NCI-H1105 (cell line): Measurements from ENCODE around the gene RGMB.

Source experiments
- DNase-seq: peaks from one replicate; lab custom pipeline; 2025; lab: John Stamatoyannopoulos, UW

RGMB gene

DNA sequence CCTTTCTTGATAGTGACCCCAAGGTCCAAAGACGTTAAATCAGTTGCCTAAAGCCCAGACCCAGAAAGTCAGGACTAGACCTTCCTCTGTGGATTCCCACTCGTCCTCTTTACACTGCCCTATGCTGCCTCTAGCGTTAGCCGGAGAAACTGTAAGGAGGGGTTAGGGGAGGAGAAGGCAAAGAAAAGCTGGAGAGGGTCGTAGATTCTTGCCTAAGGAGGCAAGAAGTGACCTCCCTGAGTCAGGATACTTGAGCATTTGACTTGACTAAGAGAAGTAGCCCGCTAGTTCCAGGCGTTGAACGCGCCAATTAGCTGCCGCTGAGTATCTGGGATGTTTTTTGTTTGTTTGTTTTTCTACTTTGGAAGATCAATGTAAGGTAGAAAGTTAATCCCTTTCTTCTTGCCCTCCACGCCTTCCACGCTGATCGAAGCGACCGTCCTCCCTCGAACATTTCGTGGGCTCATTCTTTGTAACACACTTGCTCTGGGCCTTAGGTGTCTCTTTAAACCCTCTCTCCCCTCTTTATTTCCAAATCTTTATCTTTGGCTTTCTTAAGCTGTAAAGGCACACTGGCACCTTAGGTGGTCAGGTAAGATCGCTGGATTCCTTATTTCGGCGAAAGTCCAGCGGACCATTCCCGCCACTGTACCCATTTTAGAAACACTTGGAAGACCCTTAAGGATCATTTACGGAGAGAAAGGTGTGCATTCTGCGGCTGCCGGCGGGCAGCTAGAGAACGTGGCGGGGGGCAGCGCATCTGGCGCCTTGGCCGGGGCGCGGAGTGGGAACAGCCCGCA, 5.1 kb upstream of the RGMB start:
- peak; percentile 35 for DNase-seq

DNA sequence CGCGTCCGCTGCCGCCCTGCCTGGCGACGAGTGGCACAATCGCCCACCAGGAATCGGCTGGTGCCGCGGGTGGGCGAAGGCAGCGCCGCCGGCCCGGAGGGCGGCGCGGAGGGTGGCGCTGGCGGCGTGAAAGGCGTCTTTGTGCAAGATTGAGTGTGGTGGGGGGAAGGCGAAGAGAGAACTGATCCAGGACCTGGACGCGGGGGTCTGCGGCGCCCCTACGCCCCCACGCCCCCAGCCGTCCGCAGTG, 4.6 kb upstream of the RGMB start:
- DNase-seq, result no peak

DNA sequence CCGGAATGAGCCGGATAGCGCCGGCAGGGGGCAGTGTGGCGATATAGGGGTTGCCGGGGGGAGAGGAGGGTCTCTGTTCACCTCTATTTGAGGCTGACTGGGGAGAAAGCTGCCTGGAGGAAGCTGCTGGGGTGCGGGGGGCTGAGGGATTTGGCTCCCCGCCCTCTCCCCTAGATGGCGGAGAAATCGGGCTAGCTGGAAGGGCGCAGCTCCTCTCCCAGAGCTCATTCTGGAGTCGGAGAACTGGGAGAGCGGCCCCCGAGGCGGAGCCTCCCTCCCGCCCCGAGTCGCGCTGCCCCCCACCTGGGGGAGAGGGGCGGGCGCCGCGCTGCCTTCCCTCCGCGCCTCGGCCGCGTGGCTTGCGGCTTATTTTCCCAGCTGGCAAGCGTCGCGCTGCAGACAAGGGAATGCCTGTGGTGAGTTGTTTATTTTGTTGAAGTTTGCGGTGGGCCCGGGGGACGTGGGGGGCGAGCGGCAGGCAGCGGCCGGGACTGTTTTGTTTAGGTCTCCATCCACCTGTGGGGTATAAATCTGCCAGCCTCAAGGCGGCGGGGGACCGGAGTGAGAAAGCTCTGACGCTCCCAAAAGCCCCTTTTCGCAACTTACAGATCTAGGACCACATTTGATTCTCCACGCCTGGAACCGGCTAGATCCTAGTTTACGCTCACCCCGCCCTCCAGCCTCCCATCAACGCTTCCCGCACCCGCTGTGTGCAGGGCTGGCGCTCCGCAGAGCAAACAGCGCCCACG, 4.1 kb upstream of the RGMB start:
- DNase-seq, result peak; percentile 18

DNA sequence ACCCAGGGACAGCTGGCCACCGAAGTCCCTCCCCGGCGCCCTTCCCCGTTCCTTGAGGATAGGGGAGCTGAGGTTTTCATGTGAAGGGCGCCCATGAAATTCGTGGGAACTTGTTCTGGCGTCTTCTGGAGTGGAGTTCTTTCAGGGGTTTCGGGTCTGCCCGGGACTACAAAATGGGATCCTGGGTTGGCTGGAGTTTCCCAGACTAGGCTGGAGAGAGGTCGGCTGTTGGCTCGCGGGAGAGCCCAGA, 3.6 kb upstream of the RGMB start:
- no peak for DNase-seq

DNA sequence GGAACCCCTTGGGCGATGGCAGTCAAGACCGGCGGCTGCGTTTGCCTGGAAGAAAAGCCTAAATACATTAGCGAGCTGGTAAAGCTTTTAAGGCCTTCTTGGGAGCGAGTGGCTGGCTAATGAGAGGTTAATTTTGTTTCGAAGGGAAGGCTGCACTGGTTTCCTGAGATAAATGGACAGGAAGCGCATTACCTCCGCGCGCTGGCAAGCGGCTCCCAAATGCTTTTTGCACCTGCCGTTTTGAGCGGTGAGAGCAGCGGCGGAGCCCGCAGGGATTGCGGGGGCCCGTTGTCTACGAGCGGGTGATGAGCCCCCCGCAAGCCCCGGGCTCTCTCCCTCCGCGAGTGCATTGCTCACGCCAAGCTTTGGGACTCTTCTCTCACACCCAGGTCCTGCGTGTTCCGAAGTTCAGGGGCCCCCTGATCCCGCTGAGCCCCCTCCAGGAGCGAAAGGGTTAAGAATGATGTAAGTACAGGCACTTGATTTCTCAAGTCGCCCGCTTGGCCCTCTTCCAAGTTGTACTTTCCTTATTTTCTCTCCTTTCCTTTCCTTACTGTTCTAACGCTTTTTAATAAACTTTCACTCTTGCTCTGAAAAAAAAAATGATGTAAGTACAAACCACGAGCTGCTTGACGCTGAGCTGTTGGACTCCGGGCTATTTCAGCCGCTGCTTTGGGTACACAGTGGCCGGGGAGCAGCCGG, 3.1 kb upstream of the RGMB start:
- DNase-seq, result no peak

DNA sequence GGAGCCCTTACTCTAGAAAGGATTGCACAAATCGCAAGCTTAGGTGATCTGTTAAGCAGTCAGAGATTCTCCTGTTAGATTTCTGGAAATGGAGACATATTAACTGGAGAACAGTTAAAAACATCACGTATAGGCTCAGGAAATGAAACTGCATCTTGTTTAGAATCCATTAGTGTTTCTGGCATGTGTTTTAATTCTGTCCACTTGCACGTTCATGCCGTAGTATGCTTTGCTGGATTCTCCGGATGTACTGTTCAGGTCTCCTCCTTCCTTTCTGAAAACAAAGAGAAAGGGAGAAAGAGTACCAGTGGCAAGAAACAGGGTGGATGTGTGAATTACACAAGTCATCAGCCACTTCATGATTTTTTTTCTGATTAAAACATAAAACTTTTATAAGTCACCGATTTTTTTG, 2.5 kb upstream of the RGMB start:
- DNase-seq, result no peak

DNA sequence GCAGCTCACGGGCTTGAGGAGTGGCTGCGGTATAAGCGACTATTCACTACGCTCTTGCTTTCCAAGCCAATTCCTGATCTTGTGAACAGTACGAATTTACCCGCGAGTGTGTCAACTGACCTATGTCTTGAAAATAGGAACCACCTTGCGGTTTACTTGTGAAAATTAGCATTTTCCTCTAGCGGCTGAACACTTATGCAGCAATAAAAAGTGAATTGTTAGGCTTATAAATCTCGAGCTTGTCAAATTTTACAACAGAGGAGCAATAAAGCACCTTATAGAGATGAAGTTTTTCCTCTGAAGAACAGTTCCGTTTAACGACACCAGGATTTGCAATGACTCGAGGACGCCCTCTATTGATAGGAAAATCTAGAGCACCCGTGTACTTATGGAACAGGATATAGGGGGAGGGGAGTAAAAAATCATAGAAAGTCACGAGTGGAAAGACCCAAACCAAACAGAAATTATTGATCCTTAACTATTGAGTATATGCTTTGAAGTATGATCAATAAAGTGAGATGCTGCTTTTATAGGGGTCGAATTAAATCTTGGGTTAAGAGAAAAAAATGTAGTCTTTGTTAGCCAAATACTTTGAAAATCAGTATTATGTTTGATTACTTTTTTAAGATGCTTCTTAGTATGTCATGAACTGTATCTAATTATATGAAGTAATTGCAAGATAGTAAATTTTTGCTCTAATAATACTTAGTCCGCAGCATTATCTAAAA, 1.9 kb upstream of the RGMB start:
- DNase-seq, result peak; percentile 61

DNA sequence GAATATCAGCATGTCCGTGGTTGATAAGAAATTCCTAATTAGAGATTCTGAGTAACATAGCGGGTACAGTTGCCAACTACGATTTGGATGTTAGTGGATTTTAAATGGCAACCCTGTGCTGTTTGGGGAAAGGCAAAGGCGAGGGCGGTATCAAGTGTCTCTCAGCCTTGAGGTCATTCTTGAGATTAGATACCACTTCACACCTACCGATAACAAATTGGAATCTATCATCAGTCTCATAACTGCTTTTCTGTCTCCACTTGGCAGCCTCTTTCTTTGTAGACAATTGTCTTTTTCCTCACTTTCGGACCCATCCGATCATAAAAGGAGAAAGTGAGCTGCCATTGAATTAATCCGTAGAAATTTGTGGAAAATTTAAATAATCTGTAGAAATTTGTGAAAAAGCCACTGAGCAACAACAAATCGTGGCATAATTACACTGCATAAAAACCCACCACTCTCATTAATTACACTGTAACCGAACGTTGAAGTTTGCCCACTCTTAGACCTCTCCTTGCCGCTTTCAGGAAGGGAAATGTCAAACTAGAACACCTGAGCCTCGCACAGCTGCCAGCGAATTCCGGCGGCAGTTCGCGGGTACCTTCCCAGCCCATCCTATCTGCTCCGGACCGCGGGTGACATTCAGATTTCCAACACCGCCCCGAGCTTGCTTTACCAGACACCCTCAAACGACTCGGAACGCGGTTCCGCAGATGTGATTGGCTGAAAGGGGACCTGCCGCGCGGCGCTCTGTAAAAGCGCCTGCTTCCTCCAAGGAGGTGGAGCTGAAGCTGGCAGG, 849 bp upstream of the RGMB start:
- DNase-seq, result peak; percentile 59

DNA sequence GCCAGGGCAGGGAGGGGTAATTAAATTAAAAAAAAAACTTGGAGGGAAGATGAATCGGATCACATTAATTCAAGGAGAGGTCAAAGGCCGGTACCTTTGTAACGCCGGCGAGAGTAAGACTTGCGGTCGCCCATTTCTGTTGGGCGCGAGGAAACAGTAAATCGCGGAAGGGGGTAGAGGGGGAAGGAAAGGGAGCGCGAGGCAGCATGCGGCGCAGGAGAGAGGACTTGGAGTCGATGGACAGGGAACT, 324 bp upstream of the RGMB start:
- DNase-seq, result no peak

DNA sequence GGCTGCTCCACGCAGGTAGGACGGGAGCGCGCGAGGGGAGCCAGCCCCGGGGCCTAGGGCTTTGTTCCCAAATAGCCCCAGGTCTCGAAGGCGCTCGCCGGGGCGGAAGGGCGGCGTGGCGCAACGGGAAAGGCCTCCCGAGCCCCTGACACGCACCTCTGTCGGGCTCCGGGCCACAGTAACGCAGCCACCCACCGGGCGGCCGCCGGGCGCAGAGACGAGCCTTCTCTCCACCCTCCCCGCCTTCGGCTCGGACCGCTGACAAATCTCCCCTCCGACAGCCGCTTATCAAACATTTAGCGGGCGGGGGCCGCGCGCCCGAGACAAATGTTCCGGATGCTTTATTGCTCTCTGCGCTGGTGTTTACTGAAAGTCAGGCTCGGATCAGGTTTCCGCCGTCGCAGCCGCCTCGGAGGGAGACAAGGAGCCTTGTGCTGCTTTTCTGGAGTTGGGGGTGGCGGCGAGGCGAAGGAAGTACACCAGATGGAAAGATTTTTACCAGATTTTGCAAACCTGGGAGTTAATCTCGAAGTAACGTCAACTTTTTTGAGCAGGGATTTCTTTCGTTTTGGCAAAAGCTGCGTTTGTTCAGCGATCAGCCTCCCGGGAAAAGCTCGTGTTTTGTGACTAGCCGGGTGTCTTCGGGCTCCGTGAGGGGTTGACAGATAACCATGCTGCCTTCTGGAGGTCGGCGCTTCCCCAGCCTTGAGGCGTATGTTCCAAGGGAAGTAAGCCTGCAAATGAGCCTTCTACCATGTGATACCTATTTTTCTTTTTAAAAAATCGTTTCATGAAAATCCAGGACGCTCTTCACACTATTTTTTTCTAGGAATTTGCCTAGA, 950 bp downstream of the RGMB start:
- DNase-seq, result no peak

DNA sequence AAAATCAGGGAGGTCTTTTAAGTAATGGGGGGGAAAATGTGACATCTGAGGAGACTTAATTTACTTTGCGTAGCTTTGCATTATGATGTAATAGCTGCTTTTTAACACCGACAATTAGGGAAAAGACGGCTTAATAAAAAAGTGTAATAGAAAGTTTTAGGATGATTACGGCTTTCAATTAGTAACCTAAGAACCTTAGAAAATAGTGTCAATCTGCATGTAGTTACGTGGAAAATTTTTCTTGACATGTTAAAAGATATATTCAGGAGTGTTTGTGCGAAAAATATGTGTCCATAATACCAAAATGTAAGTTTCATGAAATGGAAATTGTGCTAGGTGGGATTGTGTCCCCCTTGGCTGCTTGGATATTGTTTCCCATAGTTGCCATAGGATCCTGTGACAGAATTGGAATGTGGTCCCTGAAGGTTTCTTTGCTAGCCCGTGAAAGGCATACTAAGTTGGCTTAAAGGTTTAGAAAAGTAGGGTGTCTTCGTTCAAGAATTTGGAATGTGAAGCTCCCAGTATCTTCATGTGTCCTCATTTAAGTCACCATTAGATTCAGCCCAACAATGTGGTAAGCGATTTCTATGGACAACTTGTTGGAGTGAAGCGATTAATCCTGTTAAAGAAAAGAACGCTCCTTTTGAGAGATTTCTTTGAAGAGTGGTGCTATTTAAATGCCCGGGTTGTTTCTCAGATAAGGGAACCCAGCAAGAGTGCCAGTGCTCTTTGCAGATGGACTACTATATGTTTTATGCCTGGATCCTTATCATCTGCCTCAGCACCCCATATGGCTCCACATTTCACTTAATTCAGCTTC, 2.0 kb downstream of the RGMB start:
- no peak for DNase-seq

DNA sequence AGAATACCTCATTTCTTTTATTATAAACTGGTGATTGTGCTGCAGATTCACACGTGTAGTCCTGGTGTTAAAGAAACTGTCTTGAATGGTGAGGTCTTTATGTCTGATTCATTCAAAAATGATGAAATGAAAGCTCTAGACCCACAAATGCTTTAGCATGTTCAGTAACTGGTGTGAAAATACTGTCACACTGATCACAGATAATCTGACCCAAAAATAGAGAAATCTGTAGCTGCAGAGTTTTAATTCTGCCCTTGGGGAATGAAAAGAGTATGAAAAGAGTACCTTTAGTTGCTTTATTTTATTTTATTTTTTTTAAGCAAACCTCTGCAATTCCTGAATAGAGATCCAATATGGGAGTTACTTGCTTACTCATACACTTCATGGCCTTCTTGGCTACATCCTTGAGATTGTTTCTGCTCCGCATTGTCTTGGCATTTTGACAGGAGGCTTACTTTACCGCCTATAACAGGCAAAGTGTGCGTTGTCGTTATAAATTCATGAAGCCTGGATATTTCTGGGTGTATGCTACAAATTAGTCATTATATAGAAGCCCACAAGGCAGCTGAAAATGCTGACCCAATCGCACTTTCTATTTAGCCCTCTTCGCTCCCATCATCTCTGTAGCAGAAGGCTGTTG, 2.7 kb downstream of the RGMB start:
- DNase-seq, result no peak

DNA sequence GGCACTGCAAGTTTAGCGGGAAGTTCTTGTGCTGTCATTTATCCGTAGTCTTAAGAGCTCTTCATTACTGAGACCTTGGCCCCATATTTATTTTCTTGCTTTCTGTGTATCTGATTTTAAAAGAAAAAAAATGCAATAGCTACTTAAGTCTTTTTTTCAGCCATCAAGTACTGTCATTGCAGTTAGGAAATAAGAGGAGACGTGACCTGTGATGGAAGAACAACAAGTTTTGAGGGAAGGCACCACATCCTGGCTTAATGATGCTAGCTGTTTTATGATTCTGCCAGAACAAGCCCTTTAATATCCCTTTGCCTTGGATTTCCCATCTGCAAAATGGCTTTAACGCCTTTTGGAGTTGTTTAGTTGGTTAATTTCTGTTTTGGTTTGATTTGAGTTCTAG, 3.8 kb downstream of the RGMB start:
- no peak for DNase-seq

DNA sequence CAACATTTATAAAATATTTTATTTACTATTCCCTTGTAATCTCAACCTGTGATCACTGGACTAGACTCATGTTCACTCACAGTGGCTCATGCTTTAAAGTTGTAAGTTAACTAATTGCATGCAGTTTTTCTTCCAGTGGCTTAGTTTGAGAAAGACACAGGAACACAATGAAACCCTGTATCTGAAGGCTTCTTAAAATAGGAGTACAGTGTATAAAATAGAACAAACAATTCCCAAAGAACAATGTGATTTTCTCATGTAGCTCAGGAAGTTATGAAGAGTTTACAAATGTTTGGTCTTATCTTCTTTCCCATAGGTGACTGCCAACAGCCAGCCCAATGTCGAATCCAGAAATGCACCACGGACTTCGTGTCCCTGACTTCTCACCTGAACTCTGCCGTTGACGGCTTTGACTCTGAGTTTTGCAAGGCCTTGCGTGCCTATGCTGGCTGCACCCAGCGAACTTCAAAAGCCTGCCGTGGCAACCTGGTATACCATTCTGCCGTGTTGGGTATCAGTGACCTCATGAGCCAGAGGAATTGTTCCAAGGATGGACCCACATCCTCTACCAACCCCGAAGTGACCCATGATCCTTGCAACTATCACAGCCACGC, 5.9 kb downstream of the RGMB start:
- DNase-seq, result no peak

DNA sequence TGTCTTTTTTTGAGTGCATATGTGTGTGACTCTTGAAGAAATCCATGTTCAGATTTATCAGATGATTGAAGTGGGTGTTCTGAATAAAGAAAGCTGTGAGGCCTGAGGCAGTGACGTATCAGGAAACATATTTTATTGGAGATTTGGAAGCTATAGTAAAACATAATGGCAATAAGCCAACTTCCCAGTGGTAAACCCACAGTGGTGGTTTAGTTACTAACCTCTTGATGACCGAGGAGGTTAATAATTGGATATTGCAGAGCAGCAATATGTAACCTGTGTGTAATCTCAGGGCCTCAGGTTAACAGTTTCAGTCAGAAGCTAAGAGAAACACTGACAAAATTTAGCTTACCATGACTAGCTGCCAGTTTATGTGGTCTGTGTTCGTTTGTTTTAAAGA, 6.9 kb downstream of the RGMB start:
- DNase-seq, result no peak

DNA sequence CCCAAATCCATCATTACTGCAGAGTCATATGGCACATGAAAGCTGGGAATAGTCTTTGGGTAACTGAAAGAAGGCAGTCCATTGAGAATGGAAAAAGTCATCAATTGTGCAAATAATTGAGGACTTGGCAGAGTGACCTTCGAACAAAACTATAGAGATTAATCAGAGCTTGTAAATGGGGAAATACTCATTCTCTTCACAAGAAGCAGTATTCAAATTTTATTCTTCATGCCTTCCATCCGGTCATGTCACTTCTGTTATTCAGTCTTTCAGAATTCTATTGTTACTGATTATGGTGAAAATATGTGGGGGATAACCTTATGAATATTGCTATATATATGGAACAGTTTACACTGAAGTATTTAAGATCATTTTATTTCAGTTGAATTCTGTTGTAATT, 8.1 kb downstream of the RGMB start:
- DNase-seq, result no peak

DNA sequence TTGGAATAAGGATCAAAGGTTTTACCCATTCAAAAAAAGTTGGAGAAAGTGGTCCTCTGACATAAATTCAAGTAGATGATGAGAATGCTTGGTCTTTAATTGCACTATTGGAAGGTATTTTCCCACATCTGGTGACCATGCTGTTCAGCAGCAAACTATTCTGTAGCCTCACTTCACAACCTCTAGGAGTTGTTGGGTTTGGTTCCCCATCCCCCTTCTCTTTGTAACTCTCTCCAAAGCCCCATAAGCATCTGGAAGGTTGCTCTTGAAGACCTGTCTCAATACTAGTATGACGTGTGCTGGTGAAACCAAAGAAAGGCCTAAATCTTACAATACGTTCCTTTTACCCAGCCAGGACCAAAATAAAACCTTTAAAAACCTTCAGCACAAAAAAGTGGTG, 8.5 kb downstream of the RGMB start:
- DNase-seq, result no peak

DNA sequence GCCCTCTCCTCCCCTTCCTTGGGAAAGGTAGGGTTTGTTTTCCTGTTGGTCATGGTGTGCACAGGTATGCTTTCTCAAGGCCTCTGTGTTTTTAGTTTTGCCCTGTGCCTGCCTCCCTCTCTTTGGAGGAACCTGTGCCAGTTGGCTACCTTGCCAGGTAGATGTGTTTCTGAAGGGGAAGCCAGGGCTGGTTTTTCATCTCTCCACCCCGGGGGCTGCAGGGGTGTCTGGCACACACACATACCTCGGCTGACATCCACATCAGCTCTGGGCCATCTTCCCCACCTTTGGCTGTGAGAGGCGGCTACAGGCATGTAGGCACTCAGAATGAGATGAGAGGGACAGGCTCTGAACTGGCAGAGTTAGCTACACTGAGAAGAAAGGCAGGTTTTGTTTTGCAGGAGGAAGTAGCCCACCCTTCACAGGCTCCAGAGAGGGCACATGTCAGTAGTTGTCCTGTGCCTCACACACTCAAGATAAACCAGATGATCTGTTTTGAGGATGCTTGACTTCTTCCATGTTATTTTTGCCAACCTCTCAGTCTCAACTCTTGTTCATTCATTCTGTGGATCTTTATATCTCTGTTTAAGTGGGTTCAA, 9.7 kb downstream of the RGMB start:
- DNase-seq, result no peak

DNA sequence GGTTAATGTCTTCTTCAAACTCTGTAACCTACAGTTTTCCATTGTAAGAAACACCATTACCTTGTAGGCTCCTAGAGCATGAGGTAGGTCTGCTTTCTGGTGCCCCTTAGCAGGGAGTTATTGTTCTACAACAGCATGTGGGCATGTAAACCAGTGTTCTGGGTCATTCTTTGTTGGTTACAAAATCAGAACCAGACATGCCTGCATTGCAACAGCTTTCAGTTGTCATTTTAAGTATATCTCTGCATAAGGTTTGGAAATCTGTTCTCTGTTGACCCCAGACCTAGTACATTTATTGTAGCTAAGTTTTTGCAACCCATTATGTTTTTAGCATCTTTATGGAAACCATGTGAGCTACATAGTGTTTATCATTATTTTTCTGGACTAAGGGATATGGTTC, 10.9 kb downstream of the RGMB start:
- DNase-seq, result no peak
